ENCODE measurements around the gene EYA2. TPM values are rescaled to one million over a fixed set of nuclear protein-coding genes. Genes with fewer than 3 reads are reported as not detected.

Gene EYA2
- polyA plus RNA-seq, 2 donors: 21.5 to 23.6 TPM

GRCh38 chr20:46999801-47000465 lies 105.3 kb downstream of the EYA2 start:
- no peaks in the 10 kb centered on the region for H3K27me3 ChIP-seq (ENCODE audit: control insufficient read depth in 1 of 2, insufficient read depth in 2 of 2, low read length in 2 of 2)
- H3K4me1 ChIP-seq (ENCODE audit: control insufficient read depth in 2 of 2, insufficient read depth in 2 of 2, low read length in 1 of 2): peaks cover 9 to 10% of the 10 kb centered on the region in 2 donors
- peak overlapping the region in 1 of 2 donors; percentile 6 for H3K27ac ChIP-seq (ENCODE audit: low read depth in 2 of 2, low read length in 1 of 2)
- H3K9me3 ChIP-seq (ENCODE audit: control insufficient read depth in 2 of 2, insufficient read depth in 1 of 2, low read depth in 1 of 2, low read length in 1 of 2): peaks cover 0 to 4% of the 10 kb centered on the region in 2 donors
- no peak overlapping the region for H3K4me3 ChIP-seq (ENCODE audit: low read depth in 1 of 2, low read length in 2 of 2)
- peaks cover 0 to 3% of the 10 kb centered on the region in 2 donors for H3K36me3 ChIP-seq (ENCODE audit: control insufficient read depth in 2 of 2, insufficient read depth in 2 of 2, low read length in 1 of 2)
- WGBS, 2 donors: 77 to 81% methylated on average over 11 of the region's 11 CpGs

GRCh38 chr20:47003223-47003622 lies 108.6 kb downstream of the EYA2 start:
- 83 to 88% methylated on average over 6 of the region's 6 CpGs for WGBS, 2 donors
- peaks cover 2 to 5% of the 10 kb centered on the region in 2 donors for H3K36me3 ChIP-seq (ENCODE audit: control insufficient read depth in 2 of 2, insufficient read depth in 2 of 2, low read length in 1 of 2)

GRCh38 chr20:47004179-47004578 lies 109.5 kb downstream of the EYA2 start:
- Histone ChIP-seq H3K9me3 (ENCODE audit: control insufficient read depth in 2 of 2, insufficient read depth in 1 of 2, low read depth in 1 of 2, low read length in 1 of 2) (peaks cover 0 to 4% of the 10 kb centered on the region in 2 donors), H3K4me1 (ENCODE audit: control insufficient read depth in 2 of 2, insufficient read depth in 2 of 2, low read length in 1 of 2) (peaks cover 0 to 2% of the 10 kb centered on the region in 2 donors), H3K4me3 (ENCODE audit: low read depth in 1 of 2, low read length in 2 of 2) (no peak overlapping the region), H3K27ac (ENCODE audit: low read depth in 2 of 2, low read length in 1 of 2) (no peak overlapping the region), H3K36me3 (ENCODE audit: control insufficient read depth in 2 of 2, insufficient read depth in 2 of 2, low read length in 1 of 2) (peaks cover 0 to 5% of the 10 kb centered on the region in 2 donors), H3K27me3 (ENCODE audit: control insufficient read depth in 1 of 2, insufficient read depth in 2 of 2, low read length in 2 of 2) (no peaks in the 10 kb centered on the region)
- WGBS, 2 donors: 80 to 82% methylated on average over 4 of the region's 4 CpGs

More at GRCh38 chr20:47003223-47003622, 108.6 kb downstream of the EYA2 start:
- H3K27me3 ChIP-seq (ENCODE audit: control insufficient read depth in 1 of 2, insufficient read depth in 2 of 2, low read length in 2 of 2): no peaks in the 10 kb centered on the region
- peaks cover 0 to 4% of the 10 kb centered on the region in 2 donors for H3K9me3 ChIP-seq (ENCODE audit: control insufficient read depth in 2 of 2, insufficient read depth in 1 of 2, low read depth in 1 of 2, low read length in 1 of 2)
- H3K27ac ChIP-seq (ENCODE audit: low read depth in 2 of 2, low read length in 1 of 2): no peak overlapping the region
- H3K4me3 ChIP-seq (ENCODE audit: low read depth in 1 of 2, low read length in 2 of 2): no peak overlapping the region
- H3K4me1 ChIP-seq (ENCODE audit: control insufficient read depth in 2 of 2, insufficient read depth in 2 of 2, low read length in 1 of 2): peaks cover 2 to 6% of the 10 kb centered on the region in 2 donors

GRCh38 chr20:47007826-47008655 lies 113.4 kb downstream of the EYA2 start:
- Histone ChIP-seq H3K27ac (ENCODE audit: low read depth in 2 of 2, low read length in 1 of 2) (peak overlapping the region; percentile 42 to 83), H3K4me3 (ENCODE audit: low read depth in 1 of 2, low read length in 2 of 2) (no peak overlapping the region), H3K36me3 (ENCODE audit: control insufficient read depth in 2 of 2, insufficient read depth in 2 of 2, low read length in 1 of 2) (peaks cover 0 to 6% of the 10 kb centered on the region in 2 donors), H3K9me3 (ENCODE audit: control insufficient read depth in 2 of 2, insufficient read depth in 1 of 2, low read depth in 1 of 2, low read length in 1 of 2) (peaks cover 0 to 4% of the 10 kb centered on the region in 2 donors), H3K27me3 (ENCODE audit: control insufficient read depth in 1 of 2, insufficient read depth in 2 of 2, low read length in 2 of 2) (no peaks in the 10 kb centered on the region), H3K4me1 (ENCODE audit: control insufficient read depth in 2 of 2, insufficient read depth in 2 of 2, low read length in 1 of 2) (no peaks in the 10 kb centered on the region)
- WGBS, 2 donors: 43 to 53% methylated on average over 14 of the region's 14 CpGs

GRCh38 chr20:47008842-47009518 lies 114.3 kb downstream of the EYA2 start:
- 54 to 57% methylated on average over 7 of the region's 7 CpGs for WGBS, 2 donors
- Histone ChIP-seq H3K27me3 (ENCODE audit: control insufficient read depth in 1 of 2, insufficient read depth in 2 of 2, low read length in 2 of 2) (no peaks in the 10 kb centered on the region), H3K9me3 (ENCODE audit: control insufficient read depth in 2 of 2, insufficient read depth in 1 of 2, low read depth in 1 of 2, low read length in 1 of 2) (peaks cover 0 to 4% of the 10 kb centered on the region in 2 donors), H3K36me3 (ENCODE audit: control insufficient read depth in 2 of 2, insufficient read depth in 2 of 2, low read length in 1 of 2) (peaks cover 0 to 7% of the 10 kb centered on the region in 2 donors), H3K27ac (ENCODE audit: low read depth in 2 of 2, low read length in 1 of 2) (peak overlapping the region; percentile 42 to 81), H3K4me3 (ENCODE audit: low read depth in 1 of 2, low read length in 2 of 2) (no peak overlapping the region), H3K4me1 (ENCODE audit: control insufficient read depth in 2 of 2, insufficient read depth in 2 of 2, low read length in 1 of 2) (no peaks in the 10 kb centered on the region)

- Histone ChIP-seq H3K9me3 (ENCODE audit: control insufficient read depth in 2 of 2, insufficient read depth in 1 of 2, low read depth in 1 of 2, low read length in 1 of 2) (no peaks in the 10 kb centered on the region), H3K36me3 (ENCODE audit: control insufficient read depth in 2 of 2, insufficient read depth in 2 of 2, low read length in 1 of 2) (peaks cover 0 to 7% of the 10 kb centered on the region in 2 donors), H3K27me3 (ENCODE audit: control insufficient read depth in 1 of 2, insufficient read depth in 2 of 2, low read length in 2 of 2) (no peaks in the 10 kb centered on the region), H3K27ac (ENCODE audit: low read depth in 2 of 2, low read length in 1 of 2) (no peak overlapping the region), H3K4me3 (ENCODE audit: low read depth in 1 of 2, low read length in 2 of 2) (no peak overlapping the region), H3K4me1 (ENCODE audit: control insufficient read depth in 2 of 2, insufficient read depth in 2 of 2, low read length in 1 of 2) (no peaks in the 10 kb centered on the region)
Observed at GRCh38 chr20:47009784-47010183, 115.1 kb downstream of the EYA2 start.

- no peak overlapping the region for H3K4me3 ChIP-seq (ENCODE audit: low read depth in 1 of 2, low read length in 2 of 2)
- H3K27me3 ChIP-seq (ENCODE audit: control insufficient read depth in 1 of 2, insufficient read depth in 2 of 2, low read length in 2 of 2): no peaks in the 10 kb centered on the region
- H3K27ac ChIP-seq (ENCODE audit: low read depth in 2 of 2, low read length in 1 of 2): peak overlapping the region in 1 of 2 donors; percentile 55
- H3K36me3 ChIP-seq (ENCODE audit: control insufficient read depth in 2 of 2, insufficient read depth in 2 of 2, low read length in 1 of 2): peaks cover 0 to 9% of the 10 kb centered on the region in 2 donors
- H3K4me1 ChIP-seq (ENCODE audit: control insufficient read depth in 2 of 2, insufficient read depth in 2 of 2, low read length in 1 of 2): no peaks in the 10 kb centered on the region
- no peaks in the 10 kb centered on the region for H3K9me3 ChIP-seq (ENCODE audit: control insufficient read depth in 2 of 2, insufficient read depth in 1 of 2, low read depth in 1 of 2, low read length in 1 of 2)
- WGBS, 2 donors: 77 to 79% methylated on average over 5 of the region's 5 CpGs
Observed at GRCh38 chr20:47011984-47012383, 117.3 kb downstream of the EYA2 start.

GRCh38 chr20:47013606-47014005 lies 119.0 kb downstream of the EYA2 start:
- H3K9me3 ChIP-seq (ENCODE audit: control insufficient read depth in 2 of 2, insufficient read depth in 1 of 2, low read depth in 1 of 2, low read length in 1 of 2): no peaks in the 10 kb centered on the region
- H3K4me3 ChIP-seq (ENCODE audit: low read depth in 1 of 2, low read length in 2 of 2): no peak overlapping the region
- no peaks in the 10 kb centered on the region for H3K27me3 ChIP-seq (ENCODE audit: control insufficient read depth in 1 of 2, insufficient read depth in 2 of 2, low read length in 2 of 2)
- H3K4me1 ChIP-seq (ENCODE audit: control insufficient read depth in 2 of 2, insufficient read depth in 2 of 2, low read length in 1 of 2): no peaks in the 10 kb centered on the region
- H3K27ac ChIP-seq (ENCODE audit: low read depth in 2 of 2, low read length in 1 of 2): no peak overlapping the region
- 85 to 92% methylated on average over 8 of the region's 8 CpGs for WGBS, 2 donors
- H3K36me3 ChIP-seq (ENCODE audit: control insufficient read depth in 2 of 2, insufficient read depth in 2 of 2, low read length in 1 of 2): peaks cover 0 to 12% of the 10 kb centered on the region in 2 donors

- peaks cover 0 to 13% of the 10 kb centered on the region in 2 donors for H3K36me3 ChIP-seq (ENCODE audit: control insufficient read depth in 2 of 2, insufficient read depth in 2 of 2, low read length in 1 of 2)
- H3K9me3 ChIP-seq (ENCODE audit: control insufficient read depth in 2 of 2, insufficient read depth in 1 of 2, low read depth in 1 of 2, low read length in 1 of 2): no peaks in the 10 kb centered on the region
- H3K27me3 ChIP-seq (ENCODE audit: control insufficient read depth in 1 of 2, insufficient read depth in 2 of 2, low read length in 2 of 2): no peaks in the 10 kb centered on the region
- WGBS, 2 donors: 84 to 87% methylated on average over 8 of the region's 8 CpGs
- no peaks in the 10 kb centered on the region for H3K4me1 ChIP-seq (ENCODE audit: control insufficient read depth in 2 of 2, insufficient read depth in 2 of 2, low read length in 1 of 2)
- no peak overlapping the region for H3K4me3 ChIP-seq (ENCODE audit: low read depth in 1 of 2, low read length in 2 of 2)
- no peak overlapping the region for H3K27ac ChIP-seq (ENCODE audit: low read depth in 2 of 2, low read length in 1 of 2)
Observed at GRCh38 chr20:47016068-47016664, 121.5 kb downstream of the EYA2 start.

Data from esophagus (tissue), 2 donors.